Measurements from ENCODE around the gene DNAJC16. TPM values are rescaled to one million over a fixed set of nuclear protein-coding genes. Genes with fewer than 3 reads are reported as not detected.

Gene DNAJC16
- total and polyA plus RNA-seq, 9 of the 15 experiments (the other 6 are each of a cell fraction or from before 2014, with no cell fraction given): 6.9 to 16.8 (median 12.8) TPM

DNA sequence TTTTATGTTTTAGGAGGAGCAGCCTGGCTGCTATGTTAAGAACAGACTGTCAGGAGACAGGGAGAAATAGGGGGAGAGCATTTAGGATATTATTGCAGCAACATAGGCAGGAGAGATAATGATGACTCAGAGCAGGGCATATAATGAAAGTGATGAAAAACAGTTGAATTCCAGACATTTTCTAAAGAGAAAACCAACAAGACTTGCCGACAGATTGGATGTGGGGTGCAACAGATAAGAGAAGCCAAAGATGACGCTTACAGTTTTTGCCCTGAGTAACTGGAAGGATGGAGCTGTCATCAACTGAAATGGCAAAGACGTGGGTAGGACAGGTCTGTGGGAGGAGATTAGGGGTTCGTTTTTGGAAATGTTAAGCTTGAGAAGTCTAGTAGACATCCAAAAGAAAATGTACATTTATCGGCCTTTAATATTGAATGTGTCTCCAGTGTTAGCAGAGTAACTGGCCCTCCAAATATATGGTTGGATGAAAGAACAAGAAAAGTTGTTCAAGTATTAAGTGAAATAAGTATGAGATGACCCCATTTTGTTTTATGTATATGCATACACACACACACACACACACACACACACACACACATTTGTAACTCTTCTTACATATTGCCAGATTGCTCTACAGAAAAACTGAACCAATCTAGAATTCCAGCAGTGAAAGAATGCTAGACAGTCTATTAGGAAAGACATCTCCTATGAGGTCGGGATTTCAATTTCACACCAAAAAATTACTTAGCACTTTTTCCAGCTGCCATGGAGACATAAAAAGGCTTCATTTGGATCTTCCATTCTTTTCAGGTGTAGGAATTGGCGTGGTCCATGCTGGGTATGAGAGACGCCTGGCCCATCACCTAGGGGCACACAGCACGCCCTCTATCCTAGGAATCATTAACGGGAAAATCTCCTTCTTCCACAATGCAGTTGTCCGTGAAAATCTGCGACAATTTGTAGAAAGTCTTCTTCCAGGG lies 17.2 kb downstream of the DNAJC16 start:
- Histone ChIP-seq H3K4me2 (ENCODE audit: insufficient read depth, low read length) (peak overlapping the region; percentile 81), H3K36me3 (ENCODE audit: control insufficient read depth, insufficient read depth, low read length) (peaks cover 82% of the 10 kb centered on the region), H3K9me3 (replicated peaks; ENCODE audit: control insufficient read depth, insufficient read depth, low read depth, low read length) (no peaks in the 10 kb centered on the region), H3K27ac (ENCODE audit: extremely low read depth, low read depth, low read length) (peak overlapping the region; percentile 98), H3K9ac (ENCODE audit: insufficient read depth in 1 of 2, low read depth in 2 of 2, low read length in 2 of 2) (peak overlapping the region; percentile 5 to 74; a peak in 3 of 4 replicates), H3K9me1 (ENCODE audit: control insufficient read depth, insufficient read depth, low read length) (no peaks in the 10 kb centered on the region), H3K79me2 (ENCODE audit: control insufficient read depth, insufficient read depth, low read length) (no peaks in the 10 kb centered on the region), H3K4me1 (replicated peaks in 1 of 2; ENCODE audit: control insufficient read depth in 2 of 2, insufficient read depth in 2 of 2, low read length in 2 of 2) (peaks cover 16 to 37% of the 10 kb centered on the region in 2 experiments), H3K4me3 (no peak overlapping the region), H2AFZ (ENCODE audit: low read depth, low read length) (peak overlapping the region; percentile 64), H4K20me1 (replicated peaks; ENCODE audit: control insufficient read depth, insufficient read depth, low read length) (no peaks in the 10 kb centered on the region), H3K27me3 (ENCODE audit: control insufficient read depth in 2 of 2, insufficient read depth in 2 of 2, low read length in 2 of 2) (no peaks in the 10 kb centered on the region)
- POLR2A ChIA-PET: interaction anchor here (0.6 to 1.8 kb wide), 10 partner anchors 9 to 1361 kb away, joined by 3 to 11 read pairs (median 4); partner anchors contain the start of gene DNAJC16
- CTCF ChIA-PET (ENCODE audit: low intra/inter-chr PET ratio): no interaction called here
- no TSS peak for BruUV-seq (replicated peaks)
- WGBS (ENCODE audit: insufficient coverage, low coverage, missing lambda C conversion rate): 36% methylated on average over 12 of the region's 12 CpGs
- intact Hi-C loops (cut with micrococcal nuclease) (loop anchor here (2.0 to 5.0 kb wide), 2 partner anchors 17 to 78 kb away; partner anchors contain the start of gene DNAJC16), in situ Hi-C loops (cut with MboI) (no loop called here)
- ATAC-seq: peak; percentile 96
- DNase-seq (ENCODE audit: extremely low read depth in 1 of 4, low spot score in 3 of 4): peak; percentile 70 to 97 (median 84)
- peak; percentile 98 for FAIRE-seq
- TF ChIP-seq KAT8 (IDR thresholded peaks at IDR 0.05; ENCODE audit: low read depth): 0 out of 2 replicates have a peak, but pooled peaks have one; percentile 18
- no peak for TF ChIP-seq NFXL1 (CRISPR knock-in tag; IDR thresholded peaks at IDR 0.05)
- TF ChIP-seq, protein P1, sequence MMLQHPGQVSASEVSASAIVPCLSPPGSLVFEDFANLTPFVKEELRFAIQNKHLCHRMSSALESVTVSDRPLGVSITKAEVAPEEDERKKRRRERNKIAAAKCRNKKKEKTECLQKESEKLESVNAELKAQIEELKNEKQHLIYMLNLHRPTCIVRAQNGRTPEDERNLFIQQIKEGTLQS (IDR thresholded peaks at IDR 0.05): peak; percentile 100
- TF ChIP-seq, protein P1 (CRISPR knock-in tag; conservative IDR thresholded peaks at IDR 0.05): peak; percentile 98
- no peak for TF ChIP-seq ZNF354B (CRISPR knock-in tag; IDR thresholded peaks at IDR 0.05)
- peak; percentile 98 for TF ChIP-seq TCF3 (CRISPR knock-in tag; IDR thresholded peaks at IDR 0.05)
- no peak for TF ChIP-seq FOXP1 (CRISPR knock-in tag; IDR thresholded peaks at IDR 0.05)
- TF ChIP-seq LEF1 (IDR thresholded peaks at IDR 0.05): peak; percentile 99
- peak; percentile 72 for TF ChIP-seq EHMT2 (IDR thresholded peaks at IDR 0.05)
- TF ChIP-seq RBM34 (IDR thresholded peaks at IDR 0.05; ENCODE audit: borderline replicate concordance, insufficient read depth, low read length): no peak
- TF ChIP-seq, protein P2, sequence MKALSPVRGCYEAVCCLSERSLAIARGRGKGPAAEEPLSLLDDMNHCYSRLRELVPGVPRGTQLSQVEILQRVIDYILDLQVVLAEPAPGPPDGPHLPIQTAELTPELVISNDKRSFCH (CRISPR knock-in tag; IDR thresholded peaks at IDR 0.05): no peak
- TF ChIP-seq, protein P2 (tag; IDR thresholded peaks at IDR 0.05): peak; percentile 84
- TF ChIP-seq PCBP1 (IDR thresholded peaks at IDR 0.05; ENCODE audit: low read depth, low read length, poor library complexity, severe bottlenecking): no peak
- TF ChIP-seq, protein P3, sequence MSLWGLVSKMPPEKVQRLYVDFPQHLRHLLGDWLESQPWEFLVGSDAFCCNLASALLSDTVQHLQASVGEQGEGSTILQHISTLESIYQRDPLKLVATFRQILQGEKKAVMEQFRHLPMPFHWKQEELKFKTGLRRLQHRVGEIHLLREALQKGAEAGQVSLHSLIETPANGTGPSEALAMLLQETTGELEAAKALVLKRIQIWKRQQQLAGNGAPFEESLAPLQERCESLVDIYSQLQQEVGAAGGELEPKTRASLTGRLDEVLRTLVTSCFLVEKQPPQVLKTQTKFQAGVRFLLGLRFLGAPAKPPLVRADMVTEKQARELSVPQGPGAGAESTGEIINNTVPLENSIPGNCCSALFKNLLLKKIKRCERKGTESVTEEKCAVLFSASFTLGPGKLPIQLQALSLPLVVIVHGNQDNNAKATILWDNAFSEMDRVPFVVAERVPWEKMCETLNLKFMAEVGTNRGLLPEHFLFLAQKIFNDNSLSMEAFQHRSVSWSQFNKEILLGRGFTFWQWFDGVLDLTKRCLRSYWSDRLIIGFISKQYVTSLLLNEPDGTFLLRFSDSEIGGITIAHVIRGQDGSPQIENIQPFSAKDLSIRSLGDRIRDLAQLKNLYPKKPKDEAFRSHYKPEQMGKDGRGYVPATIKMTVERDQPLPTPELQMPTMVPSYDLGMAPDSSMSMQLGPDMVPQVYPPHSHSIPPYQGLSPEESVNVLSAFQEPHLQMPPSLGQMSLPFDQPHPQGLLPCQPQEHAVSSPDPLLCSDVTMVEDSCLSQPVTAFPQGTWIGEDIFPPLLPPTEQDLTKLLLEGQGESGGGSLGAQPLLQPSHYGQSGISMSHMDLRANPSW (CRISPR knock-in tag; IDR thresholded peaks at IDR 0.05): no peak
- TF ChIP-seq, protein P4, sequence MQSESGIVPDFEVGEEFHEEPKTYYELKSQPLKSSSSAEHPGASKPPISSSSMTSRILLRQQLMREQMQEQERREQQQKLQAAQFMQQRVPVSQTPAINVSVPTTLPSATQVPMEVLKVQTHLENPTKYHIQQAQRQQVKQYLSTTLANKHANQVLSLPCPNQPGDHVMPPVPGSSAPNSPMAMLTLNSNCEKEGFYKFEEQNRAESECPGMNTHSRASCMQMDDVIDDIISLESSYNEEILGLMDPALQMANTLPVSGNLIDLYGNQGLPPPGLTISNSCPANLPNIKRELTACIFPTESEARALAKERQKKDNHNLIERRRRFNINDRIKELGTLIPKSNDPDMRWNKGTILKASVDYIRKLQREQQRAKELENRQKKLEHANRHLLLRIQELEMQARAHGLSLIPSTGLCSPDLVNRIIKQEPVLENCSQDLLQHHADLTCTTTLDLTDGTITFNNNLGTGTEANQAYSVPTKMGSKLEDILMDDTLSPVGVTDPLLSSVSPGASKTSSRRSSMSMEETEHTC (IDR thresholded peaks at IDR 0.05): 0 out of 2 replicates have a peak, but pooled peaks have one; percentile 47
- TF ChIP-seq, protein P5, sequence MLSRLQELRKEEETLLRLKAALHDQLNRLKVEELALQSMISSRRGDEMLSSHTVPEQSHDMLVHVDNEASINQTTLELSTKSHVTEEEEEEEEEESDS (CRISPR knock-in tag; IDR thresholded peaks at IDR 0.05): no peak

Measured in K562 (cell line).